WTC11 (cell line): Measurements from ENCODE around the gene PHAF1. TPM values are rescaled to one million over a fixed set of nuclear protein-coding genes. Genes with fewer than 3 reads are reported as not detected.

Source experiments
- ATAC-seq: fragments of 200-7000 bp; cut with Tn5 transposase; 2 replicates; pipeline ENCODE4 v1.10.0; 2021; ENCODE audit warnings: mild to moderate bottlenecking, moderate library complexity
- CTCF ChIA-PET: fragments of 300-600 bp; sonication (Branson Sonifier 250); formaldehyde crosslinking; loops from one replicate; lab custom pipeline; 2021; ENCODE audit warnings: antibody characterized with exemption; lab: Charles Lee
- POLR2A ChIA-PET: fragments of 350-600 bp; sonication (Branson Sonifier 250); formaldehyde crosslinking; loops from one replicate; lab custom pipeline; 2021; ENCODE audit warnings: antibody characterized with exemption; lab: Charles Lee
- DNase-seq: peaks from one replicate; pipeline ENCODE4 v3.0.0; 2021; ENCODE audit warnings: low spot score
- H3K27ac Mint-ChIP-seq: 2 replicates; pipeline ENCODE4 v1.8.0; 2021; ENCODE audit warnings: mixed read lengths
- H3K27me3 Mint-ChIP-seq: 2 replicates; pipeline ENCODE4 v1.8.0; 2021; ENCODE audit warnings: low read depth, mild to moderate bottlenecking, moderate library complexity, mixed read lengths
- H3K36me3 Mint-ChIP-seq: 2 replicates; pipeline ENCODE4 v1.8.0; 2021; ENCODE audit warnings: mixed read lengths
- H3K4me1 Mint-ChIP-seq: 2 replicates; pipeline ENCODE4 v1.8.0; 2022; ENCODE audit warnings: mixed read lengths
- H3K4me3 Mint-ChIP-seq: 2 replicates; pipeline ENCODE4 v1.8.0; 2021; ENCODE audit warnings: mild to moderate bottlenecking, moderate library complexity, mixed read lengths
- H3K9me3 Mint-ChIP-seq: 2 replicates; pipeline ENCODE4 v1.8.0; 2021; ENCODE audit warnings: mixed read lengths
- EMX1 ChIP-seq: fragments of 250-450 bp; sonication (Bioruptor Pico); IDR thresholded peaks from 2 replicates; pipeline ENCODE4 v1.8.0; 2021; ENCODE audit warnings: mild to moderate bottlenecking
- ETV6 ChIP-seq: sonication (generic); formaldehyde crosslinking; IDR thresholded peaks from 2 replicates; pipeline ENCODE4 v1.8.1; 2022; ENCODE audit warnings: mild to moderate bottlenecking, missing genetic modification reagents
- FOXP4 ChIP-seq: sonication (generic); formaldehyde crosslinking; IDR thresholded peaks from 2 replicates; pipeline ENCODE4 v1.8.0; 2022; ENCODE audit warnings: mild to moderate bottlenecking, missing genetic modification reagents
- GABPB1 ChIP-seq: sonication (generic); formaldehyde crosslinking; IDR thresholded peaks from 2 replicates; pipeline ENCODE4 v1.8.1; 2023; ENCODE audit warnings: mild to moderate bottlenecking, missing genetic modification reagents
- JUN ChIP-seq: sonication (generic); formaldehyde crosslinking; IDR thresholded peaks from 2 replicates; pipeline ENCODE4 v1.8.0; 2023; ENCODE audit warnings: mild to moderate bottlenecking, missing genetic modification reagents
- KAT7 ChIP-seq: sonication (generic); formaldehyde crosslinking; IDR thresholded peaks from 2 replicates; pipeline ENCODE4 v1.8.1; 2023; ENCODE audit warnings: missing genetic modification reagents, mild to moderate bottlenecking, borderline replicate concordance
- NFATC4 ChIP-seq: fragments of 250-450 bp; sonication (Bioruptor Pico); IDR thresholded peaks from 2 replicates; pipeline ENCODE4 v1.9.0; 2021; ENCODE audit warnings: mild to moderate bottlenecking
- NFE2L1 ChIP-seq: sonication (generic); formaldehyde crosslinking; IDR thresholded peaks from 2 replicates; pipeline ENCODE4 v1.8.1; 2023; ENCODE audit warnings: missing genetic modification reagents
- NR2C2 ChIP-seq: sonication (generic); formaldehyde crosslinking; IDR thresholded peaks from 2 replicates; pipeline ENCODE4 v1.8.0; 2022; ENCODE audit warnings: mild to moderate bottlenecking, missing genetic modification reagents
- RELA ChIP-seq: sonication (generic); formaldehyde crosslinking; IDR thresholded peaks from 2 replicates; pipeline ENCODE4 v1.8.1; 2022; ENCODE audit warnings: missing genetic modification reagents, mild to moderate bottlenecking, borderline replicate concordance
- SP1 ChIP-seq: sonication (generic); formaldehyde crosslinking; conservative IDR thresholded peaks from 2 replicates; pipeline ENCODE4 v1.8.1; 2022; ENCODE audit warnings: missing genetic modification reagents
- USF2 ChIP-seq: sonication (generic); formaldehyde crosslinking; IDR thresholded peaks from 2 replicates; pipeline ENCODE4 v1.8.1; 2023; ENCODE audit warnings: mild to moderate bottlenecking, missing genetic modification reagents, moderate library complexity
- ZBTB21 ChIP-seq: sonication (generic); formaldehyde crosslinking; IDR thresholded peaks from 2 replicates; pipeline ENCODE4 v1.8.1; 2023; ENCODE audit warnings: mild to moderate bottlenecking, missing genetic modification reagents, borderline replicate concordance
- ZNF121 ChIP-seq: sonication (generic); formaldehyde crosslinking; IDR thresholded peaks from 2 replicates; pipeline ENCODE4 v1.8.0; 2023; ENCODE audit warnings: missing genetic modification reagents
- ZNF425 ChIP-seq: fragments of 250-450 bp; sonication (Bioruptor Pico); conservative IDR thresholded peaks from 2 replicates; pipeline ENCODE4 v1.9.0; 2021; ENCODE audit warnings: mild to moderate bottlenecking
- ZNF532 ChIP-seq: fragments of 250-450 bp; sonication (Bioruptor Pico); IDR thresholded peaks from 2 replicates; pipeline ENCODE4 v1.9.0; 2021; ENCODE audit warnings: mild to moderate bottlenecking, borderline replicate concordance
- total RNA-seq: library from RNA; stranded (reverse); gene quantifications from 3 replicates; pipeline ENCODE4 v1.2.3, GENCODE V29; 2021
- TF ChIP-seq, protein P1 (sequence below): sonication (generic); formaldehyde crosslinking; IDR thresholded peaks from 2 replicates; pipeline ENCODE4 v1.8.0; 2023; ENCODE audit warnings: missing genetic modification reagents, mild to moderate bottlenecking, borderline replicate concordance
- TF ChIP-seq, protein P2 (sequence below): sonication (generic); formaldehyde crosslinking; conservative IDR thresholded peaks from 2 replicates; pipeline ENCODE4 v1.8.1; 2023; ENCODE audit warnings: mild to moderate bottlenecking, low read depth, missing genetic modification reagents, moderate library complexity
- TF ChIP-seq, protein P3 (sequence below): sonication (generic); formaldehyde crosslinking; IDR thresholded peaks from 2 replicates; pipeline ENCODE4 v1.8.1; 2022; ENCODE audit warnings: missing genetic modification reagents, borderline replicate concordance

Gene PHAF1
- total RNA-seq, 1 experiment from 2014 or later, result 18.8 TPM

- H3K27me3 Mint-ChIP-seq, result peaks cover 65% of the 10 kb centered on the region
- ATAC-seq (no peak), DNase-seq (no peak)
- POLR2A ChIA-PET, result interaction anchor here (0.6 to 1.1 kb wide), 3 partner anchors 34 to 194 kb away, joined by 3 read pairs; no protein-coding TSS in a partner anchor
- H3K4me3 Mint-ChIP-seq, result peak overlapping the region; percentile 75
- CTCF ChIA-PET, result interaction anchor here (0.7 to 15.3 kb wide), 23 partner anchors 9 to 248 kb away, joined by 3 to 386 read pairs (median 5); partner anchors contain the start of genes CES3, ELMO3, FBXL8 and FHOD1
- H3K9me3 Mint-ChIP-seq, result no peaks in the 10 kb centered on the region
- H3K36me3 Mint-ChIP-seq, result peaks cover 8% of the 10 kb centered on the region
- peaks cover 8% of the 10 kb centered on the region for H3K4me1 Mint-ChIP-seq
- no peak overlapping the region for H3K27ac Mint-ChIP-seq
- no peak for TF ChIP-seq ZNF121 (CRISPR knock-in tag)
- no peak for TF ChIP-seq USF2 (CRISPR knock-in tag)
- no peak for TF ChIP-seq RELA (CRISPR knock-in tag)
- no peak for TF ChIP-seq FOXP4 (CRISPR knock-in tag)
- no peak for TF ChIP-seq ZNF532
- no peak for TF ChIP-seq ETV6 (CRISPR knock-in tag)
- TF ChIP-seq NFE2L1 (CRISPR knock-in tag), result no peak
- no peak for TF ChIP-seq NR2C2
- TF ChIP-seq, protein P1, sequence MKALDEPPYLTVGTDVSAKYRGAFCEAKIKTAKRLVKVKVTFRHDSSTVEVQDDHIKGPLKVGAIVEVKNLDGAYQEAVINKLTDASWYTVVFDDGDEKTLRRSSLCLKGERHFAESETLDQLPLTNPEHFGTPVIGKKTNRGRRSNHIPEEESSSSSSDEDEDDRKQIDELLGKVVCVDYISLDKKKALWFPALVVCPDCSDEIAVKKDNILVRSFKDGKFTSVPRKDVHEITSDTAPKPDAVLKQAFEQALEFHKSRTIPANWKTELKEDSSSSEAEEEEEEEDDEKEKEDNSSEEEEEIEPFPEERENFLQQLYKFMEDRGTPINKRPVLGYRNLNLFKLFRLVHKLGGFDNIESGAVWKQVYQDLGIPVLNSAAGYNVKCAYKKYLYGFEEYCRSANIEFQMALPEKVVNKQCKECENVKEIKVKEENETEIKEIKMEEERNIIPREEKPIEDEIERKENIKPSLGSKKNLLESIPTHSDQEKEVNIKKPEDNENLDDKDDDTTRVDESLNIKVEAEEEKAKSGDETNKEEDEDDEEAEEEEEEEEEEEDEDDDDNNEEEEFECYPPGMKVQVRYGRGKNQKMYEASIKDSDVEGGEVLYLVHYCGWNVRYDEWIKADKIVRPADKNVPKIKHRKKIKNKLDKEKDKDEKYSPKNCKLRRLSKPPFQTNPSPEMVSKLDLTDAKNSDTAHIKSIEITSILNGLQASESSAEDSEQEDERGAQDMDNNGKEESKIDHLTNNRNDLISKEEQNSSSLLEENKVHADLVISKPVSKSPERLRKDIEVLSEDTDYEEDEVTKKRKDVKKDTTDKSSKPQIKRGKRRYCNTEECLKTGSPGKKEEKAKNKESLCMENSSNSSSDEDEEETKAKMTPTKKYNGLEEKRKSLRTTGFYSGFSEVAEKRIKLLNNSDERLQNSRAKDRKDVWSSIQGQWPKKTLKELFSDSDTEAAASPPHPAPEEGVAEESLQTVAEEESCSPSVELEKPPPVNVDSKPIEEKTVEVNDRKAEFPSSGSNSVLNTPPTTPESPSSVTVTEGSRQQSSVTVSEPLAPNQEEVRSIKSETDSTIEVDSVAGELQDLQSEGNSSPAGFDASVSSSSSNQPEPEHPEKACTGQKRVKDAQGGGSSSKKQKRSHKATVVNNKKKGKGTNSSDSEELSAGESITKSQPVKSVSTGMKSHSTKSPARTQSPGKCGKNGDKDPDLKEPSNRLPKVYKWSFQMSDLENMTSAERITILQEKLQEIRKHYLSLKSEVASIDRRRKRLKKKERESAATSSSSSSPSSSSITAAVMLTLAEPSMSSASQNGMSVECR, result no peak
- no peak for TF ChIP-seq ZNF425 (CRISPR knock-in tag)
- no peak for TF ChIP-seq JUN (CRISPR knock-in tag)
- TF ChIP-seq SP1 (CRISPR knock-in tag), result no peak
- TF ChIP-seq EMX1, result no peak
- TF ChIP-seq GABPB1 (CRISPR knock-in tag), result no peak
- TF ChIP-seq KAT7 (CRISPR knock-in tag), result no peak
- TF ChIP-seq, protein P2, sequence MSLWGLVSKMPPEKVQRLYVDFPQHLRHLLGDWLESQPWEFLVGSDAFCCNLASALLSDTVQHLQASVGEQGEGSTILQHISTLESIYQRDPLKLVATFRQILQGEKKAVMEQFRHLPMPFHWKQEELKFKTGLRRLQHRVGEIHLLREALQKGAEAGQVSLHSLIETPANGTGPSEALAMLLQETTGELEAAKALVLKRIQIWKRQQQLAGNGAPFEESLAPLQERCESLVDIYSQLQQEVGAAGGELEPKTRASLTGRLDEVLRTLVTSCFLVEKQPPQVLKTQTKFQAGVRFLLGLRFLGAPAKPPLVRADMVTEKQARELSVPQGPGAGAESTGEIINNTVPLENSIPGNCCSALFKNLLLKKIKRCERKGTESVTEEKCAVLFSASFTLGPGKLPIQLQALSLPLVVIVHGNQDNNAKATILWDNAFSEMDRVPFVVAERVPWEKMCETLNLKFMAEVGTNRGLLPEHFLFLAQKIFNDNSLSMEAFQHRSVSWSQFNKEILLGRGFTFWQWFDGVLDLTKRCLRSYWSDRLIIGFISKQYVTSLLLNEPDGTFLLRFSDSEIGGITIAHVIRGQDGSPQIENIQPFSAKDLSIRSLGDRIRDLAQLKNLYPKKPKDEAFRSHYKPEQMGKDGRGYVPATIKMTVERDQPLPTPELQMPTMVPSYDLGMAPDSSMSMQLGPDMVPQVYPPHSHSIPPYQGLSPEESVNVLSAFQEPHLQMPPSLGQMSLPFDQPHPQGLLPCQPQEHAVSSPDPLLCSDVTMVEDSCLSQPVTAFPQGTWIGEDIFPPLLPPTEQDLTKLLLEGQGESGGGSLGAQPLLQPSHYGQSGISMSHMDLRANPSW (CRISPR knock-in tag), result no peak
- TF ChIP-seq ZBTB21 (CRISPR knock-in tag), result no peak
- TF ChIP-seq, protein P3, sequence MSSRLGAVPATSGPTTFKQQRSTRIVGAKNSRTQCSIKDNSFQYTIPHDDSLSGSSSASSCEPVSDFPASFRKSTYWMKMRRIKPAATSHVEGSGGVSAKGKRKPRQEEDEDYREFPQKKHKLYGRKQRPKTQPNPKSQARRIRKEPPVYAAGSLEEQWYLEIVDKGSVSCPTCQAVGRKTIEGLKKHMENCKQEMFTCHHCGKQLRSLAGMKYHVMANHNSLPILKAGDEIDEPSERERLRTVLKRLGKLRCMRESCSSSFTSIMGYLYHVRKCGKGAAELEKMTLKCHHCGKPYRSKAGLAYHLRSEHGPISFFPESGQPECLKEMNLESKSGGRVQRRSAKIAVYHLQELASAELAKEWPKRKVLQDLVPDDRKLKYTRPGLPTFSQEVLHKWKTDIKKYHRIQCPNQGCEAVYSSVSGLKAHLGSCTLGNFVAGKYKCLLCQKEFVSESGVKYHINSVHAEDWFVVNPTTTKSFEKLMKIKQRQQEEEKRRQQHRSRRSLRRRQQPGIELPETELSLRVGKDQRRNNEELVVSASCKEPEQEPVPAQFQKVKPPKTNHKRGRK (CRISPR knock-in tag), result no peak
- TF ChIP-seq NFATC4 (CRISPR knock-in tag), result no peak
These were observed 41.8 kb downstream of the PHAF1 start for GRCh38 chr16:67151431-67152097.
